ENCODE measurements around the gene ITPK1.

ITPK1 gene

GRCh38 chr14:93103392-93104080, 12.2 kb downstream of the ITPK1 start:
- no peak for DNase-seq

GRCh38 chr14:93102141-93102540, 13.6 kb downstream of the ITPK1 start:
- DNase-seq, result no peak

GRCh38 chr14:93101181-93101580, 14.5 kb downstream of the ITPK1 start:
- no peak for DNase-seq

DNA sequence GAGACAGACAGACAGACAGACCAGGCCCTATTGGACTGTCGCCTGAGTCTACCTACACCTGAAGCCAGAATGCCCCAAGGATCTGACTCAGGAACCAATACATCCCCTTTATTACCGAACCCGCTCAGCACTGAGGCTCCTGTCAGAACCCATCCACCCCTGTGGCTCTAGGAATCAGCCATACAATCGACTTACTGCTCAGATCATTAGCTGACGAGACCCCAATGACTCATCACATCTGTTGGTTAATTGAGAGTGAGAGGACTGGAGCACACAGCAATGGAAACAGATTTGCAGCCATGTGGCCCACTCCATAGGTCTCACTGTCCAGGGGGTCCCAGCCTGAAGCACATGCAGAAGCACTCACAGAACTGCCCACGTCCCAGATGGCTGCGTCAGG, 15.2 kb downstream of the ITPK1 start:
- no peak for DNase-seq

DNA sequence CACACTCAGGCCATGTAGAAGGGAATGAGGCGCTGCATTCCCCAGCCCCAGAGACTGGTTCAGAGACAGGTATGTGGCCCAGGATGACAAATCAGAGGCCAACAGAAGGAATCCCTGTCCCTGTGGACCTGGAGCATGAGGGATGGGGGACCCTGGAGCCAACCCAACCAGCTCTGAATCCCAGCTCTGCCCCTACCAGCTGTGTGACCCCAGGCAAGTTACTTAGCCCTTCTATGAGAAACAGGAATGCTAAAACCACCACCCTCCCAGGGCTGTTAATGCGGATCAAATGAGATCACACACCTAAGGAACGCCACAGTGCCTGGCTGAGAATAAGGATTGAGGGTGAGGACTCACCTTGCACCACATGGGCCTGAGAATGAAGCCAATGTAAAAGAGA, 15.6 kb downstream of the ITPK1 start:
- DNase-seq, result no peak

- DNase-seq, result no peak
Observed at GRCh38 chr14:93099643-93100042, 16.1 kb downstream of the ITPK1 start.

DNA sequence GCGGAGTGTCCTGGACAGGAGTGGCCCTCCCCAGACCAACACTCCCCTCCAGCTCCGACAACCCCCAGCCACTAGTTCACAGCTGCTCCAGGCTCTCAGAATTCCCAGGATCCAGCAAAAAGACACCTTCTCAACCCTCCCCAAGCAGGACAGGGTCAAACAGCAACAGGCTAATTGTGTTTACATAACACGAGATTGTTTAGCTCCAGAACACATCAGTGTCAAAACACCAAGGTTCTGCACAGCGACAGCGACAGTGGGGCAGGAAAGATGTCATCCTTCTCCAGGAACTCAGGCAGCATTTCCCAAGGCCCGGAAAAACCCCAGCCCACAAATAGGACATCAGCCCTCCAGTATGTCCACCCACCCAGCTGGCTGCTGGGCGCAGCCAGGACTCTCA, 16.5 kb downstream of the ITPK1 start:
- DNase-seq, result no peak

DNA sequence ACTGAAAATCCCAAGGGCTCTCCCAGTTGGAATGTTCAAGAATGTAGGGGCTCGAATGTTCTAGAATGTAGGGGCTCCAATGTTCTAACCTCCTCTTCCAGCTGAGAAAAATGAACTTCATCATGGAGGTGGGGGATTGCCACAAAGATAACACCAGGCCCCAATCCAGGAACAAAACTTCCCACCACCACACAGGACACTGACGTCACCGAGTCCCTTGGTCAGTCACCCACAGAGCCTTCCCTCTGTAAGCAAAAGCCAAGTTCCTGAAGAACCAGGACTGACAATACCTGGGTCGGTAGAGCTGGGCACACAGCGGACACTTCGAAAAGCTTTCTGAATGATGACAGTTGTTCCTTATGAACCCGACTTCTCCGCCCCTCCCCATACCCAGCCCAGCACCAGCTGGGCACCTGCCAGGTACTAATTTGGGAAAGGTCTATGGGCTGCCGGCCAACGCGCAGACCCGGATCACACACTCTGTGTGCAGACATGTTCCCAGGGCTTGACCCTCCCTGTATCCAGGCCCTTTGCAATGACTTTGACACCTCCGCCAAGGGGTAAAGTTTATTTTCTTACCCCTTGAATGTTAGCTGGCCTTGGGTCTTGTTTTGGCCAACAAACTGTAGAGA, 18.9 kb downstream of the ITPK1 start:
- DNase-seq, result no peak

DNA sequence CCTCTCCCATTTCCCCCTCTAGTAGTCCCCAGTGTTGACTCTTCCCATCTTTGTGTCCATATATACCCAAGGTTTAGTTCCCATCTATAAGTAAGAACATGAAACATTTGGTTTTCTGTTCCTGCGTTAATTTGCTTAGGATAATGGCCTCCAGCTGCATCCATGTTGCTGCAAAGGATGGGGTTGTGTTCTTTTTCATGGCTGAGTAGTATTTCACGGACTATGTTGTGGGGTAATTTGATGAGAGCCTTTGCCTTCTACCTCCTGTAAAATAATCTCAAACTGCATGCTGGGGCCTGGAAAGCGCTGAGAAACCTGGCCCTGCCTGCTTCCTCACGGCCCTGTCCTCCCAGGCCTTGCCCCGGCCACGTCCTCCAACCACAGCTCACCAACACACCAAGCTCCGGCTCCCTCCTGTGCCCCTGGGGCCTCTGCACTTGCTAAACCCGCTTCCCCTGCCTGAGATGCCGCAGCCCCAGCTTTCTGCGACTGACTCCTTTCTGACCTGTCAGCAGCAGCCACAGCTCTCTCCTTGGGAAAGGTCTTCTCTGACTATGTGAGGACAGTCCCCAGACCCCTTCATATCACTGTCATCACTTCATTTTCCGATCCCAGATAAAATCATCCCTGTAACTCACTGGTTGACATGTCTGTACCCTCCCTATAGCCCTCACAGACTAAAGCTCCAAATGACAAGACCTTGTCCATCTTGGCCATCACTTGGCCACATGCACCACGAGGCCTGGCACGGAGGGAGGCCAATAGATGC, 19.8 kb downstream of the ITPK1 start:
- no peak for DNase-seq

- no peak for DNase-seq
Observed at GRCh38 chr14:93094121-93094918, 21.4 kb downstream of the ITPK1 start.

DNA sequence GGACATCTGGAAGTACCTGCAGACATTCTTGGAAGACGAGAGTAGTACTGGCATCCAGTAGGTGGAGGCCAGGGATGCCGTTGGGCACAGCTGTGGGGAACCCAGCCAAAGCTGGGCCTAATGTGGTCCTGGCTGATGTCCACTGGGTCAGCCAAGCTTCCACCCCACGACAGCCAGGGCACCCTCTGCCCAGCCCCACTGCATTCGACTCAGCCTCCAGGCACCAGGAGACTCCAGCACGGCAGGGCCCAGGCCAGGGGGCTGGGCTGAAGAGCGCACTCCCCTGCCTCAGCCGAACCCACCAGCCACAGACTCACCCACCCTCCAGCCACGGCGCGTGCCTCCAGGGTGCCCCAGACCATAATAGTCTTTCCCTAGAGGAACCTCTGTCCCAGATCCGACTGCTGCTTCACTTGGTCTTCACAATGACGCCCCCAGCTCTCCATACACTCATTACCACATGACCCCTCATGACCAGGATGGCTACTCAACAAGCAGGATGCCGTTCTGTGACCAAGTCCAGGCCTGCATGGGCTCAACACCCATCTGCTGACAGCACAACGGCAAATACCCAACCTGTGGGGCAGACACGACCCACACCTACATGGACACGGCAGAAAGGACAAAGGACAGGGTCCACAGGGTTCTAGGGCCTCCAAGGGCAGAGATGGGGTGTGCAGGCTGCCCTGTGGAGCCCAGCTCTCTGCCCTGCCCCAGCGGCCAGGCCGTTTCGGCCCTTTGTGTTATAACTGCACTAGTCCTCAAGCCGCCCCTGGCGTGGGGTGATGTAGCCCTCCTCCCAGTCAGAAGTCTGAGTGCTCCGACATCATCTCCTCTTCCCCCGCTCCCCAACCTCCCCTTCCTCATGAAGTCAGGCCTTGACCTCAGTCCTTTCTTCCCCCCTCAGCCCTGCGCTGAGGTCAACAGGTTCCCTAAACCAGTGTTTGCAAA, 22.8 kb downstream of the ITPK1 start:
- no peak for DNase-seq

- DNase-seq, result no peak
Observed at GRCh38 chr14:93091666-93092065, 24.1 kb downstream of the ITPK1 start.

GRCh38 chr14:93090826-93091555, 24.7 kb downstream of the ITPK1 start:
- peak; percentile 46 for DNase-seq

GRCh38 chr14:93089521-93090269, 26.0 kb downstream of the ITPK1 start:
- DNase-seq, result peak; percentile 57

GRCh38 chr14:93086441-93087055, 29.2 kb downstream of the ITPK1 start:
- DNase-seq, result no peak

DNA sequence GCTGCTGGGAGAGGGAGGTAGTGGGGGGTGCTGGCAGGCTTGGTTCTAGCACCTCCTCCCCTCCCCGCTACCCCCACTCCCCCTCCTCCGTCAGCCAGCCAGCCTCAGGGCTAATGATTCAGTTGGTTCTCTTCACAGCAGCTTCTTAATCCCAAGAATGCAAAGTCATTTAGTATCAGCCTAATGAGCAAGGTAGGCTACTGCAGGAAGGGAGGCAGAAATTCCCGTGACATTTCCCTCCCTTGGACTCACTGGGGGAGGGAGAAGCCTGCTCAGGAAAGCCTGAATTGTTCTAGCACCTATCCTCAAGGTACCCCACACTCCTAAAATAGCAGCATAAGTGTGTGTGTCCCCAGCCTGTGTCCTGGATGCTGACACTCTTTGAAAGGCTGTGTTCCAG, 29.8 kb downstream of the ITPK1 start:
- DNase-seq, result no peak

DNA sequence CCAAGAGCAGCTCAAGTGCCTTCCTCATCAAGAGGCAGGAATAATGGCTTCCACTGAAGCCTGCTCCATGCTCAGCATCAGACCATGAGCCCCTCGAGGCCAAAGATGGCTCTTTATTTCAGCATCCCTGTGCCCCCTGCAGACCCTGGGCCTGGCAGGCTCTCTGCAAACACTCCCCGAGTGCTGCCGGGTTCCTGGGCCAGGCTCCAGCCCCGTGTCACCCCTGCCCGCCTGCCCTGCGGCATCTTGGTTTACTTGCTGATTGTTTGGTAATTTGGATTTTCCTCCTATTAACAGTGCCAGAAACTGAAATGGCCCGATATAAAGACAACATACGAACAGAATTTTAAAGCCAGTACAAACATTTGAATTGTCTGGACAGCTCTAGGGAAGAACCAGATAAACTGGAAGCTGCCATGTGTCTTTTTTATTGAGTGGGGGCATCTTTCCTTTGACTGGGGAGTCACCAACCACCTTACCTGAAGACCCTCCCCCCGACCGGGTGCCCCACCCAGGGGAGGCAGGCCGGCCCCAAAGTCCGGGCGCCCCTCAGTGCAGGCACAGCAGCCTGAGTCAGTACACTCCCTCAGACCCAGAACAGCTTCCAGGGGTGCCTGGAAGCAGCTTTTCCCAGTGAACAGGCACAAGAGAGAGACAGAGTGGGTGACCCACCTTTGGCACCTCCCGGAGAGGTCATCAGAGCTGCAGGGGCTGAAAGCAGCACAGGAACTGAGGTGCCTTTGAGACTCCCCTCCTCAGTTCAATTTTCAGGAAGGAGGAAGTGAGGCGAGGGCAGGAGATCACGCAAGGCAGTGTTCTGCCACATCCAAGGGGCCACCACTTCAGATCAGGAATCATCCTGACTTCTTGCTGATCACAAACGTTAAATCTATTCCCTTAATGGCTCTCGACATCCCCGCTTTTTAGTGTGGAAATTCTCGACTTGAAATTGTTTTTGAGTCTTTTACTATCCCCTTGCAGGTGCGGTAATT, 30.6 kb downstream of the ITPK1 start:
- no peak for DNase-seq

DNA sequence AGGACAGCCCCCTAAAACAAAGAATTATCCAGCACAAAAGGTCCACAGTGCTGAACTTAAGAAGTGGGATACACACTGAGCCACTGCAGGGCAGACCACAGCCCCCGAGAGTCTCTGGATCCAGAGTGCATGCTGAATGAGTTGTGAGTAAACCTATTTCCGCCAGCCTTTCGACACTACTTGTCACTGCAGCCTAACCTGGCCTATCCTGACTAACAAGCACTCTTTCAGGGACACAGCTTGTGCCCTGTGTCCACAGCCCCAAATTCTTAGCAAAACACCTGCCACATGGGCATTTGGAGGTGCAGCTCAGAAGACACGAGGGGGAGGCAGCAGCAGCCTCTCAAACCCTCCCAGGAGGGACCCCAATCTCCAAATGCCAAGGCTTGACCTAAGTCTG, 31.3 kb downstream of the ITPK1 start:
- no peak for DNase-seq

GRCh38 chr14:93083917-93084316, 31.8 kb downstream of the ITPK1 start:
- no peak for DNase-seq
